H1 (cell line): Measurements from ENCODE around the gene FLT3. TPM values are rescaled to one million over a fixed set of nuclear protein-coding genes. Genes with fewer than 3 reads are reported as not detected.

Source experiments
- CHD7 ChIP-seq: fragments of 300-600 bp; sonication (generic); IDR thresholded peaks from 2 replicates; pipeline ENCODE4 v1.7.1; 2012; ENCODE audit warnings: low read length, moderate library complexity, mild to moderate bottlenecking, inconsistent platforms; ENCODE audit not compliant: insufficient replicate concordance
- CTBP2 ChIP-seq: IDR thresholded peaks from 2 replicates; pipeline ENCODE4 v1.7.0; 2011; ENCODE audit warnings: borderline replicate concordance, mild to moderate bottlenecking, moderate library complexity, mixed read lengths, low read length; ENCODE audit not compliant: insufficient read depth, insufficient read length
- FOSL1 ChIP-seq: IDR thresholded peaks from 2 replicates; pipeline ENCODE4 v1.6.1; 2011; ENCODE audit warnings: mild to moderate bottlenecking, low read depth, low read length, moderate library complexity; ENCODE audit not compliant: insufficient read depth
- SIN3A ChIP-seq, 2 experiments: IDR thresholded peaks in 1 of 2; conservative IDR thresholded peaks in 1 of 2; 2 replicates each; pipeline ENCODE4 v1.6.1; 2011 to 2012; ENCODE audit warnings: low read length in 2 of 2, improper control_type of control experiment in 1 of 2, low read depth in 1 of 2, mild to moderate bottlenecking in 1 of 2
- SRF ChIP-seq: IDR thresholded peaks from 2 replicates; pipeline ENCODE4 v1.6.1; 2011; ENCODE audit warnings: mild to moderate bottlenecking, low read depth, low read length, moderate library complexity
- SUZ12 ChIP-seq: fragments of 200-600 bp; sonication (generic); IDR thresholded peaks from 2 replicates; pipeline ENCODE4 v1.6.1; 2012; ENCODE audit warnings: mild to moderate bottlenecking, inconsistent platforms, low read length, moderate library complexity, mixed read lengths
- polyA plus RNA-seq, 7 experiments: library from polyadenylated mRNA; depleted of rRNA in 3 of 7; stranded (reverse) in 5 of 7; unstranded in 2 of 7; fragments of >200 nt in 5 of 7; fragments of 200-250 nt in 2 of 7; gene quantifications; 1 replicate in 5 of 7; 2 replicates in 1 of 7; 4 replicates in 1 of 7; pipeline versions ENCODE4 v1.2.1 to v1.2.3, GENCODE V29; 2011 to 2013; ENCODE audit warnings: missing spikeins in 2 of 7, mixed read lengths in 2 of 7
- total RNA-seq: library from RNA; stranded (reverse); fragmentation: NEBNext Ultra II Directional; extraction: Animal tissue kit (Norgen Biotek cat#: 25700); gene quantifications from 2 replicates; pipeline ENCODE4 v1.2.1, GENCODE V29; 2021

FLT3 gene
- total and polyA plus RNA-seq, 2 of the 8 experiments (the other 6 are each of a cell fraction or from before 2014, with no cell fraction given), result 0.44 to 0.71 TPM

GRCh38 chr13:27981006-27981708, 119.2 kb downstream of the FLT3 start (continued):
- TF ChIP-seq CHD7 (no peak), FOSL1 (no peak), SRF (no peak), SUZ12 (peak; percentile 63; the same call in 1 of the 2 replicates), CTBP2 (no peak), SIN3A (conservative IDR thresholded peaks at IDR 0.05 in 1 of 2, IDR thresholded peaks at IDR 0.05 in 1 of 2; ENCODE audit: low read depth in 1 of 2, low read length in 2 of 2) (no peak)
